B cell (primary cell): ENCODE results near the gene PDLIM7. TPM values are rescaled to one million over a fixed set of nuclear protein-coding genes. Genes with fewer than 3 reads are reported as not detected.
A peak's percentile ranks its signal among the peaks of the same experiment; 100 is the strongest.

Experiments used
- ATAC-seq: fragments of 200-7000 bp; cut with Tn5 transposase; one replicate; pipeline ENCODE4 v1.10.0; 2021; ENCODE audit warnings: low read depth, mild to moderate bottlenecking, moderate number of reproducible peaks, moderate library complexity
- CTCF ChIA-PET: fragments of 350-600 bp; sonication (Branson Sonifier 250); formaldehyde crosslinking; loops from one replicate; lab custom pipeline; 2021; ENCODE audit warnings: antibody characterized with exemption, inconsistent platforms; lab: Charles Lee
- POLR2A ChIA-PET: fragments of 350-600 bp; sonication (Branson Sonifier 250); formaldehyde crosslinking; loops from one replicate; lab custom pipeline; 2021; ENCODE audit warnings: antibody characterized with exemption; lab: Charles Lee
- DNase-seq: peaks from one replicate; pipeline ENCODE4 v3.0.0; 2013
- H2AFZ ChIP-seq: 2 replicates; pipeline ENCODE4 v1.6.1; 2012; ENCODE audit warnings: mild to moderate bottlenecking, low read depth, low read length; ENCODE audit not compliant: insufficient read depth, poor library complexity, severe bottlenecking
- H3K27ac ChIP-seq, 2 donors: 1 replicate in 1 of 2; 2 replicates in 1 of 2; pipeline ENCODE4 v1.5.1; 2012 to 2013; ENCODE audit warnings: low read length in 2 of 2, mild to moderate bottlenecking in 2 of 2, moderate library complexity in 1 of 2
- H3K27me3 ChIP-seq, 4 experiments: fragments of 200-600 bp in 1 of 4; sonication (generic) in 1 of 4; replicated peaks in 1 of 4; 1 replicate in 2 of 4; 2 replicates in 2 of 4; pipeline versions ENCODE4 v1.6.1 to v1.7.0; 2013 to 2016; ENCODE audit warnings: low read length in 3 of 4, mild to moderate bottlenecking in 2 of 4, mixed read lengths in 1 of 4, moderate library complexity in 1 of 4; ENCODE audit not compliant: insufficient read depth in 4 of 4, control insufficient read depth in 3 of 4; ENCODE audit errors: control extremely low read depth in 1 of 4
- H3K36me3 ChIP-seq, 2 experiments: replicated peaks in 1 of 2; 1 replicate in 1 of 2; 2 replicates in 1 of 2; pipeline versions ENCODE4 v1.6.1 to v1.7.1; 2013; ENCODE audit warnings: low read length in 1 of 2; ENCODE audit not compliant: insufficient read depth in 2 of 2, control insufficient read depth in 1 of 2; ENCODE audit errors: control extremely low read depth in 1 of 2, extremely low read depth in 1 of 2
- H3K4me1 ChIP-seq, 2 donors: fragments of 200-600 bp in 1 of 2; sonication (generic) in 1 of 2; 1 replicate in 1 of 2; 2 replicates in 1 of 2; pipeline versions ENCODE4 v1.5.1 to v1.6.1; 2013 to 2017; ENCODE audit warnings: low read length in 2 of 2; ENCODE audit not compliant: control insufficient read depth in 2 of 2, insufficient read depth in 2 of 2
- H3K4me2 ChIP-seq: replicated peaks from 2 replicates; pipeline ENCODE3; 2012; ENCODE audit warnings: mild to moderate bottlenecking, low read depth, low read length; ENCODE audit not compliant: poor library complexity, severe bottlenecking
- H3K4me3 ChIP-seq, 5 experiments: fragments of 200-600 bp in 1 of 5; sonication (generic) in 1 of 5; 1 replicate in 3 of 5; 2 replicates in 2 of 5; pipeline versions ENCODE4 v1.5.1 to v1.7.0; 2011 to 2016; ENCODE audit warnings: low read length in 4 of 5, mild to moderate bottlenecking in 4 of 5, low read depth in 2 of 5, control low read depth in 1 of 5, moderate library complexity in 1 of 5; ENCODE audit not compliant: insufficient read depth in 1 of 5; ENCODE audit errors: control extremely low read depth in 1 of 5, extremely low read depth in 1 of 5
- H3K79me2 ChIP-seq: fragments of 200-600 bp; sonication (generic); one replicate; pipeline ENCODE4 v1.6.0; 2016; ENCODE audit warnings: low read length; ENCODE audit not compliant: control insufficient read depth, insufficient read depth
- H3K9ac ChIP-seq: fragments of 200-600 bp; sonication (generic); 2 replicates; pipeline ENCODE4 v1.6.1; 2017; ENCODE audit warnings: mild to moderate bottlenecking, low read length, moderate library complexity
- H3K9me3 ChIP-seq, 3 donors: one replicate each; pipeline versions ENCODE4 v1.6.1 to v1.7.1; 2013; ENCODE audit warnings: low read length in 2 of 3; ENCODE audit not compliant: control insufficient read depth in 2 of 3, insufficient read depth in 1 of 3; ENCODE audit errors: control extremely low read depth in 1 of 3
- H4K20me1 ChIP-seq: 2 replicates; pipeline ENCODE4 v1.6.0; 2012; ENCODE audit warnings: mild to moderate bottlenecking, low read length; ENCODE audit not compliant: insufficient read depth, control insufficient read depth, poor library complexity, severe bottlenecking
- H3K27ac Mint-ChIP-seq: one replicate; pipeline ENCODE4 v1.8.0; 2021; ENCODE audit warnings: mixed read lengths
- H3K27me3 Mint-ChIP-seq: one replicate; pipeline ENCODE4 v1.8.0; 2021; ENCODE audit warnings: mixed read lengths
- H3K4me1 Mint-ChIP-seq: one replicate; pipeline ENCODE4 v1.8.0; 2021; ENCODE audit warnings: mixed read lengths
- H3K4me3 Mint-ChIP-seq: one replicate; pipeline ENCODE4 v1.8.0; 2021; ENCODE audit warnings: mixed read lengths
- H3K9me3 Mint-ChIP-seq: one replicate; pipeline ENCODE4 v1.8.0; 2022; ENCODE audit warnings: mixed read lengths; ENCODE audit not compliant: insufficient read depth
- CTCF ChIP-seq: fragments of 200-600 bp; IDR thresholded peaks from one replicate; pipeline ENCODE4 v1.8.0; 2022; ENCODE audit warnings: antibody characterized with exemption, mild to moderate bottlenecking
- EZH2 ChIP-seq: IDR thresholded peaks from 2 replicates; pipeline ENCODE4 v1.6.1; 2012; ENCODE audit warnings: borderline replicate concordance, low read depth, mild to moderate bottlenecking, moderate library complexity, low read length; ENCODE audit not compliant: insufficient read depth, poor library complexity, severe bottlenecking
- WGBS: methylation state at CpG from one replicate; pipeline ENCODE4 v1.1.5; 2013; ENCODE audit warnings: missing lambda C conversion rate; ENCODE audit not compliant: insufficient coverage; 5-methylcytosine and 5-hydroxymethylcytosine counted together
- intact Hi-C: fragments of 100-400 bp; cut with micrococcal nuclease; formaldehyde crosslinking; loops from one replicate; pipeline ENCODE4 v1.10.0; 2022
- polyA plus RNA-seq: library from polyadenylated mRNA; depleted of rRNA; stranded (reverse); fragments of >200 nt; gene quantifications from 2 replicates; pipeline ENCODE4 v1.2.3, GENCODE V29; 2012
- total RNA-seq, 2 donors: library from RNA; stranded (reverse); fragments of 120-200 nt in 1 of 2; gene quantifications; 1 replicate in 1 of 2; 2 replicates in 1 of 2; pipeline versions ENCODE4 v1.2.3 to v1.2.4, GENCODE V29; 2013 to 2022

Gene PDLIM7
- total and polyA plus RNA-seq, 2 donors (not counting 1 experiment from before 2014, with no cell fraction given), result 23.9 to 25.8 TPM

DNA sequence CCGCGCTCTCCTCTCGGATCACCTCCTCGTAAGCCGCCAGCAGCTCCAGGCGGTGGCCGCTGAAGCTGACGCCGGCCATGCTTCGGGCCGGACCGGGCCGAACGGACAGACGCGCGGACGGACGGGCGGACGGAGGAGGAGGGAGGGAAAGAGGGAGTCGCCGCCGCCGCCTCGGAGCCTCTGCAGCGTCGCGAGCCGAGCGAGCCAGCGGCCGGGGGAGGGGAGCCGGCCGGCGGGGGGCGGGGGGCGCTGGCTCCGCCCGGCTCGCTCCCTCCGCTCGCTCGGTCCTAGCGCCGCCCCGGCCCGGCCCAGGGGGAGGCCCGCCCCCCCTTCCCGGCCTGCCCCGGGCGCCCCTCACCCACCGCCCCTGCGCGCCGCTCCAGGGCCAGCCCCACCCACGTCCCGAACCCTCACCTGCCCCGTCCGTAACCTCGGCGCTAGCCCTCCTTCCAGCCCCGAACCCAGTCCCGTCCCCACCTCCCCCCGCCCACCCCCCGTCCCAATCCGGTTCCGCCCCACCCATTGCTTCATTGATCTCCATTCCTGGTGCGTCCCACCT, 23.9 kb downstream of the PDLIM7 start, which contains the start of gene DBN1:
TSS of gene DBN1 (minus strand) at position 192 of the 559 bp plus-strand sequence. CDS start at position 79, 113 bp downstream.
- Histone ChIP-seq H3K4me3 (peak within 1 kb of the TSS in 3 of 5 experiments; percentile 41 to 60 (median 49)), H3K4me1 (peaks cover 7 to 19% of the 10 kb centered on the region in 2 donors), H3K9me3 (no peaks in the 10 kb centered on the region), H3K79me2 (no peaks in the 10 kb centered on the region), H2AFZ (peak within 1 kb of the TSS; percentile 65), H3K36me3 (no peaks in the 10 kb centered on the region), H4K20me1 (peaks cover 11% of the 10 kb centered on the region), H3K27ac (no peak within 1 kb of the TSS), H3K9ac (peak within 1 kb of the TSS; percentile 57), H3K27me3 (peaks cover 0 to 24% (median 7%) of the 10 kb centered on the region in 4 experiments), H3K4me2 (peak within 1 kb of the TSS; percentile 96)
- CTCF ChIA-PET, result interaction anchor here (1.7 to 2.4 kb wide), 4 partner anchors 16 to 83 kb away, joined by 4 to 10 read pairs (median 8); no protein-coding TSS in a partner anchor
- POLR2A ChIA-PET, result interaction anchor here (0.5 to 0.6 kb wide), 2 partner anchors 11 to 20 kb away, joined by 5 to 7 read pairs; no protein-coding TSS in a partner anchor
- intact Hi-C loops, result no loop called here
- 2% methylated on average over 47 of the region's 69 CpGs for WGBS
- Mint-ChIP-seq H3K4me1 (peaks cover 19% of the 10 kb centered on the region), H3K4me3 (peak within 1 kb of the TSS; percentile 81), H3K27me3 (peaks cover 13% of the 10 kb centered on the region), H3K27ac (peak within 1 kb of the TSS; percentile 50), H3K9me3 (no peaks in the 10 kb centered on the region)
- DNase-seq (no peak), ATAC-seq (peak; percentile 39)
- TF ChIP-seq CTCF (no peak), EZH2 (no peak)
